Measurements from ENCODE around the gene HTRA2.
"Not testable (repeated sequence)": the region's sequence is repeated elsewhere in the genome, so short reads cannot be mapped to it uniquely, and the experiment has no call there.

Gene HTRA2

GRCh38 chr2:74556159-74556558, 26.4 kb downstream of the HTRA2 start:
- no peak for DNase-seq (ENCODE audit: low read depth, low spot score)
- Histone ChIP-seq H3K9me3 (ENCODE audit: insufficient read depth, low read length) (no peaks in the 10 kb centered on the region), H3K4me1 (ENCODE audit: insufficient read depth, insufficient read length) (peaks cover 13% of the 10 kb centered on the region), H3K36me3 (ENCODE audit: insufficient read depth, insufficient read length, low read length) (peaks cover 12% of the 10 kb centered on the region), H3K4me3 (ENCODE audit: insufficient read length, low read depth) (no peak overlapping the region), H3K27me3 (ENCODE audit: insufficient read depth, insufficient read length) (peaks cover 27% of the 10 kb centered on the region), H3K9ac (ENCODE audit: insufficient read length, low read depth) (no peak overlapping the region)
- TF ChIP-seq SUZ12 (IDR thresholded peaks at IDR 0.05; ENCODE audit: extremely low read depth, insufficient read depth, insufficient read length) (no peak), YY1 (IDR thresholded peaks at IDR 0.05; ENCODE audit: insufficient read depth, insufficient read length) (no peak), ZNF274 (IDR thresholded peaks at IDR 0.05; ENCODE audit: low read depth, low read length) (no peak)

GRCh38 chr2:74556831-74557370, 27.2 kb downstream of the HTRA2 start:
- TF ChIP-seq YY1 (IDR thresholded peaks at IDR 0.05; ENCODE audit: insufficient read depth, insufficient read length) (no peak), SUZ12 (IDR thresholded peaks at IDR 0.05; ENCODE audit: extremely low read depth, insufficient read depth, insufficient read length) (no peak), ZNF274 (IDR thresholded peaks at IDR 0.05; ENCODE audit: low read depth, low read length) (no peak)
- Histone ChIP-seq H3K9me3 (ENCODE audit: insufficient read depth, low read length) (no peaks in the 10 kb centered on the region), H3K27me3 (ENCODE audit: insufficient read depth, insufficient read length) (peaks cover 24% of the 10 kb centered on the region), H3K4me3 (ENCODE audit: insufficient read length, low read depth) (no peak overlapping the region), H3K4me1 (ENCODE audit: insufficient read depth, insufficient read length) (peaks cover 13% of the 10 kb centered on the region), H3K36me3 (ENCODE audit: insufficient read depth, insufficient read length, low read length) (peaks cover 12% of the 10 kb centered on the region), H3K9ac (ENCODE audit: insufficient read length, low read depth) (no peak overlapping the region)
- no peak for DNase-seq (ENCODE audit: low read depth, low spot score)

- H3K9ac ChIP-seq (ENCODE audit: insufficient read length, low read depth), result no peak overlapping the region
- H3K27me3 ChIP-seq (ENCODE audit: insufficient read depth, insufficient read length), result peaks cover 20% of the 10 kb centered on the region
- no peak for TF ChIP-seq ZNF274 (IDR thresholded peaks at IDR 0.05; ENCODE audit: low read depth, low read length)
- TF ChIP-seq YY1 (IDR thresholded peaks at IDR 0.05; ENCODE audit: insufficient read depth, insufficient read length), result no peak
- no peak for TF ChIP-seq SUZ12 (IDR thresholded peaks at IDR 0.05; ENCODE audit: extremely low read depth, insufficient read depth, insufficient read length)
- H3K9me3 ChIP-seq (ENCODE audit: insufficient read depth, low read length), result no peaks in the 10 kb centered on the region
- no peak for DNase-seq (ENCODE audit: low read depth, low spot score)
- peaks cover 12% of the 10 kb centered on the region for H3K36me3 ChIP-seq (ENCODE audit: insufficient read depth, insufficient read length, low read length)
- peaks cover 9% of the 10 kb centered on the region for H3K4me1 ChIP-seq (ENCODE audit: insufficient read depth, insufficient read length)
- H3K4me3 ChIP-seq (ENCODE audit: insufficient read length, low read depth), result no peak overlapping the region
Observed at GRCh38 chr2:74558284-74559230, 28.8 kb downstream of the HTRA2 start.

- Histone ChIP-seq H3K27me3 (ENCODE audit: insufficient read depth, insufficient read length) (peaks cover 17% of the 10 kb centered on the region), H3K4me1 (ENCODE audit: insufficient read depth, insufficient read length) (peaks cover 9% of the 10 kb centered on the region), H3K4me3 (ENCODE audit: insufficient read length, low read depth) (no peak overlapping the region), H3K9me3 (ENCODE audit: insufficient read depth, low read length) (no peaks in the 10 kb centered on the region), H3K36me3 (ENCODE audit: insufficient read depth, insufficient read length, low read length) (peaks cover 12% of the 10 kb centered on the region), H3K9ac (ENCODE audit: insufficient read length, low read depth) (no peak overlapping the region)
- no peak for TF ChIP-seq SUZ12 (IDR thresholded peaks at IDR 0.05; ENCODE audit: extremely low read depth, insufficient read depth, insufficient read length)
- no peak for TF ChIP-seq ZNF274 (IDR thresholded peaks at IDR 0.05; ENCODE audit: low read depth, low read length)
- no peak for TF ChIP-seq YY1 (IDR thresholded peaks at IDR 0.05; ENCODE audit: insufficient read depth, insufficient read length)
- no peak for DNase-seq (ENCODE audit: low read depth, low spot score)
Observed at GRCh38 chr2:74559912-74560311, 30.2 kb downstream of the HTRA2 start.

GRCh38 chr2:74560591-74560990, 30.9 kb downstream of the HTRA2 start:
- no peaks in the 10 kb centered on the region for H3K9me3 ChIP-seq (ENCODE audit: insufficient read depth, low read length)
- TF ChIP-seq SUZ12 (IDR thresholded peaks at IDR 0.05; ENCODE audit: extremely low read depth, insufficient read depth, insufficient read length), result no peak
- no peak for TF ChIP-seq YY1 (IDR thresholded peaks at IDR 0.05; ENCODE audit: insufficient read depth, insufficient read length)
- TF ChIP-seq ZNF274 (IDR thresholded peaks at IDR 0.05; ENCODE audit: low read depth, low read length), result no peak
- H3K9ac ChIP-seq (ENCODE audit: insufficient read length, low read depth), result no peak overlapping the region
- DNase-seq (ENCODE audit: low read depth, low spot score), result no peak
- no peak overlapping the region for H3K4me3 ChIP-seq (ENCODE audit: insufficient read length, low read depth)
- H3K4me1 ChIP-seq (ENCODE audit: insufficient read depth, insufficient read length), result peaks cover 6% of the 10 kb centered on the region
- peaks cover 11% of the 10 kb centered on the region for H3K27me3 ChIP-seq (ENCODE audit: insufficient read depth, insufficient read length)
- peaks cover 12% of the 10 kb centered on the region for H3K36me3 ChIP-seq (ENCODE audit: insufficient read depth, insufficient read length, low read length)

- H3K36me3 ChIP-seq (ENCODE audit: insufficient read depth, insufficient read length, low read length), result peaks cover 12% of the 10 kb centered on the region
- not testable (repeated sequence) for H3K9me3 ChIP-seq (ENCODE audit: insufficient read depth, low read length); H3K4me1 ChIP-seq (ENCODE audit: insufficient read depth, insufficient read length); H3K4me3 ChIP-seq (ENCODE audit: insufficient read length, low read depth); H3K27me3 ChIP-seq (ENCODE audit: insufficient read depth, insufficient read length); H3K9ac ChIP-seq (ENCODE audit: insufficient read length, low read depth); DNase-seq (ENCODE audit: low read depth, low spot score)
Observed at GRCh38 chr2:74561022-74561421, 31.3 kb downstream of the HTRA2 start.

GRCh38 chr2:74562126-74562775, 32.5 kb downstream of the HTRA2 start:
- Histone ChIP-seq H3K9me3 (ENCODE audit: insufficient read depth, low read length) (no peaks in the 10 kb centered on the region), H3K4me3 (ENCODE audit: insufficient read length, low read depth) (no peak overlapping the region), H3K4me1 (ENCODE audit: insufficient read depth, insufficient read length) (peaks cover 6% of the 10 kb centered on the region), H3K9ac (ENCODE audit: insufficient read length, low read depth) (no peak overlapping the region), H3K36me3 (ENCODE audit: insufficient read depth, insufficient read length, low read length) (no peaks in the 10 kb centered on the region), H3K27me3 (ENCODE audit: insufficient read depth, insufficient read length) (peaks cover 2% of the 10 kb centered on the region)
- DNase-seq (ENCODE audit: low read depth, low spot score), result no peak
- TF ChIP-seq YY1 (IDR thresholded peaks at IDR 0.05; ENCODE audit: insufficient read depth, insufficient read length) (no peak), ZNF274 (IDR thresholded peaks at IDR 0.05; ENCODE audit: low read depth, low read length) (no peak), SUZ12 (IDR thresholded peaks at IDR 0.05; ENCODE audit: extremely low read depth, insufficient read depth, insufficient read length) (no peak)

Data from NT2/D1 (cell line).